ENCODE data around the gene KLHL3.
"Not testable (repeated sequence)": the region's sequence is repeated elsewhere in the genome, so short reads cannot be mapped to it uniquely, and the experiment has no call there.

Gene KLHL3, protein sequence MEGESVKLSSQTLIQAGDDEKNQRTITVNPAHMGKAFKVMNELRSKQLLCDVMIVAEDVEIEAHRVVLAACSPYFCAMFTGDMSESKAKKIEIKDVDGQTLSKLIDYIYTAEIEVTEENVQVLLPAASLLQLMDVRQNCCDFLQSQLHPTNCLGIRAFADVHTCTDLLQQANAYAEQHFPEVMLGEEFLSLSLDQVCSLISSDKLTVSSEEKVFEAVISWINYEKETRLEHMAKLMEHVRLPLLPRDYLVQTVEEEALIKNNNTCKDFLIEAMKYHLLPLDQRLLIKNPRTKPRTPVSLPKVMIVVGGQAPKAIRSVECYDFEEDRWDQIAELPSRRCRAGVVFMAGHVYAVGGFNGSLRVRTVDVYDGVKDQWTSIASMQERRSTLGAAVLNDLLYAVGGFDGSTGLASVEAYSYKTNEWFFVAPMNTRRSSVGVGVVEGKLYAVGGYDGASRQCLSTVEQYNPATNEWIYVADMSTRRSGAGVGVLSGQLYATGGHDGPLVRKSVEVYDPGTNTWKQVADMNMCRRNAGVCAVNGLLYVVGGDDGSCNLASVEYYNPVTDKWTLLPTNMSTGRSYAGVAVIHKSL

DNA sequence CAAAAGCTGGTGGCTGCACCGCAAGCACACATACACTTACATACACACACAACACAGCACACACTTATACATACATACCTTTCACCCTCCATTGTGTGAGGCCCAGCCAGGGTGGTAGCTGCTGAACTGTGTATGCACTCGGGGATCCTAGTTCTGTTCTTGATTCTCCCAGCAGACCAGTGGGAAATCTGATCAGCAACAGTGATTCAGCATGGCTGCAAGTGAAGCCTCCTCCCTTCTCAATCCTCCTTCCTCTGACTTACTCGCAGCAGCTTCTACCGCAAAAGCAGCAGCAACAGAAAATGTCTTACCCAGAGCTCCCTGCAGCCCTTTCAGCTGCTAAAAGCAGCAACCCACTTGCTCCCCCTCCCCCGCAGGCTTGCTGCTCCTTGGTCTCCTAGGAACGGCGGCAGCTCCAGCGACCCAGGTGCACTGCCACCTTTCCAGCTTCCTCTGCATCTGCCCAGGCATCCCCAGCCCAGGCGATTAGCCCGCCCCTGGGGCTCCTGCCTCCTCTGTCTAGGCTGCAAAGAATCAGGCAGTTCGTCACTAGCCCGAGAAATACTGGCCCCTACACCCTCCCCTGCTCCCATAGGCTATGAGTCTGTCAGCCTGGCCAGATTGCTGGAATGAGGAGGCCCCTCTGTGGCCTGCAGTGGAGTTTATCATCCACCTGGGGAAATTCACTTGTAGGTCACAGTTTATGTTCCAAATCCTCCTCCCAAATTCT lies at the start of gene KLHL3:
KLHL3 (minus strand) TSS at position 535 of the 730 bp plus-strand sequence; CDS start at position 92, 443 bp downstream.
- DNase-seq: peak in 1 of 2 donors; percentile 11

DNA sequence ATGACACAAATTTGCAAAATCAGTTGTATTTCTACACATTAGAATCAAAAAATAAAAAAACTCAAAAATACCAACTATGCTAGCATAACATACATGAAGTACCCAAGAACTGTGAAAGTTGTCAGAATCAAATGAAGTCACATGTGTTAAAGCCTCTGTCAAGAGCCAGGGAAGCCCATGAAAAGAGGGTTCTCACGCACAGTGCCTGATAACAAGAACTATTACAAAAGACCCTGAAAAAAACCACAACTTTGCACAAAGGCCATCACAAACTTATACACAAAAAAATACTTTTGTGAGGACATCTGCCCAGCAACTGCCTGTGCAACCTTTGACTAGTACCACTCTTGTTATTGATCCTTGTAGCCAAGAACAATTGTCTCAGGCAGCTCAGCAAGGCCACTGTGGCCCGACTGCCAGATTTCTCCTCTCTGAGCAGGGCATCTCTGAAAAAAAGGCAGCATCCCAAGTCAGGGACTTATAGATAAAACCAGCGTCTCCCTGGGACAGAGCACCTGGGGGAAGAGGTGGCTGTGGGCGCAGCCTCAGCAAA lies 47.2 kb upstream of the KLHL3 start:
- no peak for DNase-seq

DNA sequence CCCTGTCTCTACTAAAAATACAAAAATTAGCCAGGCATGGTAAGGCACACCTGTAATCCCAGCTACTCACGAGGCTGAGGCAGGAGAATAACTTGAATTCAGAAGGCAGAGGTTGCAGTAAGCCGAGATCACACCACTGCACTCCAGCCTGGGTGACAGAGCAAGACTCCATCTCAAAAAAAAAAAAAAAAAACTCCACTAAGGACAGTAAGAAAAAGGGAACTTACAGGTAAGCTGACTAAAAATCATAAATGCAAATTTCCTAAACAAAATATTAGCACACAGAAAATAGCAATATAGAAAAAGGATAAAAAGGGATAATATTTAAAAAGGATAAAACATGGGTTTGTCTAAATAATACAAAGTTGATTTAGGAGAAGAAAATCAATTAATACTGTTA lies 46.2 kb upstream of the KLHL3 start:
- DNase-seq: no peak

DNA sequence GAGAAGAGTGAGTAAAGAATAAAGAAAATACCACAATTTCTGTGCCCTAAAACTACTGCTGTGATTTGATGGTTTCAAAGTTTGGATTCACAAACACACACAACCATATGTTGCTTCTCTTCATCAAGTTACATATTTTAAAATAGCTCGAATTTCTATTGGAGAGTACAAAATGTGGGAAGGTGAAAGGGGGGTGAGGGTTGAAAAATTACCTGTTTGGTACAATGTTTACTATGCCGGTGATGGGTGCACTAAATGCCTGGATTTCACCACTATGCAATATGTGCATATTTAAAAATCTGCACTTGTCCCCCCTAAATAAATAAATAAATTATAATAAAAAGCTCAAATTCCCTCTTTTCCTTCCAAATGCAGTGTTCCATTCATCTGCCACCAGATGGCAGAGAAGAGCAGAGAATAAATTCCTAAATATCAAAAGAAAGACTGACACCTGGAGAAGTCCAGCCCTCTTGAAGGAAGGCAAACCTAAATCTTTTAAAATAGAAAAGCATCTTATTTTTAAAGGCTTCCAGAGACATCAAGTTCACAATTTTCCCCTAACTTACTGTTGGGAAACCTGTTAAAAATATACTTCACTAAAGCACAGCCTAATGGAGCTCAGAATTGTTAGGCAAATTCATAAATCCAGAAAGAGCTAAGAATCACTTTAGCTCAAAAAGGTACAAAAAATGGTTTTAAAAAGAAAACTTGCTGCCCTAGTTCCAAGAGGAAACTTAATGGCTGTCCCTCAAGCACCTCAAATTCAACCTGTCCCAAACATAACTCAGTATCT lies 43.1 kb upstream of the KLHL3 start:
- peak in 1 of 2 donors; percentile 22 for DNase-seq

DNA sequence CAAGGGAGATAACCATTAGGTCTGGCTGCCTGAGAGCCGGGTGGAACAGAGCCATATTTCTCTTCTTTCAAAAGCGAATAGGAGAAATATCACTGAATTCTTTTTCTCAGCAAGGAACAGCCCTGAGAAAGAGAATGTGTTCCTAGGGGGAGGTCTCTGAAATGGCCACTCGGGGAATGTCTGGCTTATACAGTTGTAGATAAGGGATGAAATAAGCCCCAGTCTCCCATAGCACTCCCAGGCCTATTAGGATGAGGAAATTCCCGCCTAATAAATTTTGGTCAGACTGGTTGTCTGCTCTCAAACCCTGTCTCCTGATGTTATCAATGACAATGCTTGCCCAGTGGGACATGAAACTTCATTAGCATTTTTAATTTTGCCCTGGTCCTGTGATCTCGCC lies 32.0 kb upstream of the KLHL3 start:
- not testable (repeated sequence) for DNase-seq

DNA sequence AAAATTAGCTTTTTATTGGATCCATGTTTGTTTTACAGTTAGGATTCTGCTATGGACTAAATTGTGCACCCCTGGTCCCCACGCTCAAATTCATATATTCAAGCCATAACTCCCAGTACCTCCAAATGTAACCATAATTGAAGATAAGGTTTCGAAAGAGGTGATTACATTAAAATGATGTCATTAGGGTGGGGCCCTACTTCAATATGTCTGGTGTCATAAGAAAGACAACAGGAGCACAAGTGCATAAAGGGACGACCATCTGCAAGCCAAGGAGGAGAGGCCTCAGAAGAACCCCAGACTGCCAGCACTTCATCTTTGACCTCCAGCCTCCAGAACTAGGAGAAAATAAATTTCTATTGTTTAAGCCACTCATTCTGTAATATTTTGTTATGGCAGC lies 25.7 kb upstream of the KLHL3 start:
- no peak for DNase-seq

DNA sequence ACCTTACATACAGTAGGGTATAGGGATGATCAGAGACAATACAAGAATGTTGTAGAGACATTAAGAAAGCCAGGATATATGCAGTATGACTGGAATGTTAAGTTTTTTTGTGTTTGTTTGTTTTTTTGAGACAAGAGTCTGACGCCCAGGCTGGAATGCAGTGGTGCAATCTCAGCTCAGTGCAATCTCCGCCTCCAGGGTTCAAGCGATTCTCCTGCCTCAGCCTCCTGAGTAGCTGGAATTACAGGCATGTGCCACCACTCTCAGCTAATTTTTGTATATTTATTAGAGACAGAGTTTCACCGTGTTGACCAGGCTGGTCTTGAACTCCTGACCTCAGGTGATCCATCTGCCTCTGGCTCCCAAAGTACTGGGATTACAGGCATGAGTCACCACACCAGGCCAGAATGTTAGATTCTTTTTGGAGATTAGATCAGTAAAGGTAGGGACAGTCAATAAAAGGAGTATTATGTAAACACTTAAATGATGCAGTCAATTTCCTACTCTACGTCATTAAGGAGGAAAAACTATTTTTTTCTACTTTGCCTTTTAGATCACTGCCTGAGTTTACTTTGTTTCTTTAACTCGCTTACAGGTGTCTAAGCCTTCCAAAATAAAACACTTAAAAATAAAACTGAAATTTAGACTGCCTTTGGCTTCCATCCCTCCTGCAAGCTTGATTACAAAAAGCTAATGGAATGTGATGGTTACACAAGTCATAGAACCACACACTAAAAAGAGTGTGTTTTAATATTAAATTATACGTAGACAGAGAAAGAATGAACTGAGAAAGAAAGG lies 25.0 kb upstream of the KLHL3 start:
- no peak for DNase-seq

DNA sequence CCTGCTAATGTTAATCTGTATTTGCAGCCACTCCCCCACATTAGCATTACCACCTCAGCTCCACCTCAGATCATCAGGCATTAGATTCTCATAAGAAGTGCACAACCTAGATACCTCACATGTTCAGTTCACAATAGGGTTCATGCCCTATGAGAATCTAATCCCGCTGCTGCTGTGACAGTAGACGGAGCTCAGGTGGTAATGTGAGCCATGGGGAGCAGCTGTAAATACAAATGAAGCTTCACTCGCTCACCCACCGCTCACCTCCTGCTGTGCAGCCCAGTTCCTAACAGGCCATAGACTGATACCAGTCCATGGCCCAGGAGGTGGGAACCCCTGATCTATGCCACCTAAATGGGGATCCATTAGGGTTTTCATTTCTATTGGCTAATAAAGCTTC lies 24.4 kb upstream of the KLHL3 start:
- DNase-seq: no peak

DNA sequence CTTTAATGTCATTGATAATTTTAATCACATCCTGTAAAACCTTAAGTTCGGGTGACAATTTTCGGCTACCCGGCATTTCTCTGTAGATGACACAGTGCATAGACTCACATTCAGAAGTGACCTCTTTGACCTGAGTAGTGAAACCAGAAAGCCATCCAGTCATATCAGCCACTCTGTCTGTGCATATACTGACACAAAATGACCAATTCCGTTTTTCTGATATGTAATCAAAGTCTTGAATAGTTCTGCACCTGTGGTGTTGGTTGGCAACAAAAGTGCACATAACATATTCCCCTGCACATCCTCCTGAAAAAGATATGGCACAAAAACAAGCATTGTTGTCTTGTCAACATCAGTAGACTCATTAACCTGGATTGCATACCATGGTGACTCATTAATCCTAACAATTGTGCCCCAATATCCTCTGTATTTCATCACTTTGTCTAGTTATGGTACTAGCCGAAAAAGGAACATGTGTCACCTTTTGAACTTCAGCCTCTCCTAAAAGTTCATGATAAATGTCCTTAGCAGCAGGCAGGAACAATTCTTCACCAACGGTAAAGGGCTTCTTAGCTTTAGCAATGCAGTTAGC lies 22.9 kb upstream of the KLHL3 start:
- DNase-seq: no peak

DNA sequence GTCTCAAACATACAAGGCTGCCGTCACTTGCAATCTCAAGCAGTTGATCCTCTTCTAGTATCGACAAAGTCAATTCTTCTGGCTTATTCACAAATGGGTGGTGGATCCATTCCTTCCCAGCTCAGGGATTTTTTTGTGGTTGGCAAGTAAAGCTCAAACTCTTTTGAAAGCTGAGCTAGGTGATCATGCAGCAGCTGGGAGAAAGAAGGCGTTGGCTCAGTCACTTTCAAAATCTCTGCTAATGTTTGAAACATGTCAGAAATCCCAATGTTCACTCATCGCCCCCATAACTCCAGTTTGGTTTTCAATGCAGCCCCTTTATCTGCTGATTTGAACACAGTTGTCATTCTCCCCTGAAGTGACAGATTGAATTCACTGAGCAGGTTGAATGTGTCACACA lies 22.2 kb upstream of the KLHL3 start:
- DNase-seq: no peak

DNA sequence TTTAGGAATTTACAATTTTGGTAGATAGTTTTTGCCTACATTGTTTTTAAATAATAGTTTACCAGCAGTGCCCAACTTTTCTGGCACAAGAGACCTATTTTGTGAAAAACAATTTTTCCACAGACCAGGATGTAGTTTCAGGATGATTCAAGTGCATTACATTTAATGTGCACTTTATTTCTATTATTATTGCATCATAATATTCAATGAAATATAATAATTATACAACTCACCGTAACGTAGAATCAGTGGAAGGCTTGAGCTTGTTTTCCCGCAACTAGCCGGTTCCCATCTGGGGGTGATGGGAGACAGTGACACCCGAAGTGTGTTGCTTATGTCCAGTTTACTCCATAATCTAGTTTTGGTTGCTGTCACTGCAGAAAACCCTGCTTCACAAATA lies 21.7 kb upstream of the KLHL3 start:
- no peak for DNase-seq

DNA sequence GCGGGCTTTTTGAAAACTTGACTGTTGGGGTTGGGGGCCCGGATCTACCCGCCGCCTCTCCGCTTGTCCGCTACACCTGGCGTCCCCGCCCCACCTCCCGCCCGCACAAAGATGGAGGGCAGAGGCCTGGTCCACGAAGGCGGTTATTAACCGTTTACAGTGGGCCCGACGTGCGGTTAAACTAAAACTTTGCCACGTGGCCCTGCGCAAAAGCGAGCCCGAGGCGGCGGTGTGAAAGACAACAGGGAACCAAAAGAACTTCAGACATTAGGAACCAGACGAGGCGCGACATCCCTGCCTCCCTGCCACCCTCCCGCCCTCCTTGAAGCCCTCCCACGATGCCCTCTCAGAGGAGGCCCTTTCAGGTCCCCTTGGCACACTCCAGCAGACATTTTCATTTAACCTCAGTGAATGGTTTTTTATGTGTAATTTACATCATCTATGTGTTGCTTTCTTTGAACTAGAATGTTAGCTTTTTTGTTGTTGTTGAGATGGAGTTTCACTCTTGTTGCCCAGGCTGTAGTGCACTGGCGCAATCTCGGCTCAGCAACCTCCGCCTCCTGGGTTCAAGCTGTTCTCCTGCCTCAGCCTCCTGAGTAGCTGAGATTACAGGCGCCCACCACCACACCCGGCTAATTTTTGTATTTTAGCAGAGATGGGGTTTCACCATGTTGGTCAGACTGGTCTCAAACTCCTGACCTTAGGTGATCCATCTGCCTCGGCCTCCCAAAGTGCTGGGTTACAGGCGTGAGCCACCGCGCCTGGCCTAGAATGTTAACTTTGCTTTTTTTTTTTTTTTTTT lies 19.3 kb upstream of the KLHL3 start:
- no peak for DNase-seq

DNA sequence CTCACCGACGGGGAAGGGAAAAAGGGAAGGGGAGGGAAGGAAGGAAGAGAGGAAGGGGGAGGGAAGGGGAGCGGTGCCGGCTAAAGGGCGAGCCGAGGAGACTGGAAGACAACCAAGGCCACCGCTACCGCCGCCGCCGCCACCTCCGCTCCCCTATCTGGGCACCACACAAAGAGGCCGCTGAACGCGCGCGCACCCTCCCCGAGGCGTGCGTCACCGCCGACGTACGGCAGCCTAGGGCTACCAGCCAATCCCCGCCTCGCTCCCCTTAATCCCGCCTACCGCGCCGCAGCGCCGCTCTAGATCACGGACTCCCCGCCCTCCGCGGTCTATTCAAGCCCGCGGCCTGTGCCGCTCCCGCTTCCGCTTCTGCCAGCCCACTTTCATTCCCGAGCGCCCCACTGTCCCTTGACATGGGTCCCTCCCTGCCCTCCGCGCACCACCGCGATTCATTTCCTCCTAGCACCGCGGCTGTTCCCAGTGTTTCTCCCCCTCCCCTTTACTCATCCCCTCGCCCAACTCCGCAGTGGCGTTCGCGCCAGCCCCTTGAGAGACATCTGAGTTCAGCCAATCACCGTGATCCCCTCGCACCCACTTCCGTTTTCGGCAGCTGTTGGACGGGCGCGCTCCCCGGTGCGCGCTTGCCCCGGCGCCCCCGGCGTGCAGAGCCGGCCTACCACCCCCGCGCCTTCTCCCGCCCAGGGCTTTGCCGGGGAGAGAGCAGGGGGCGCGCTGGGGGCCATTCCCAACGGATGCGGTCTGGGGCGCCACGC lies 18.5 kb upstream of the KLHL3 start, which contains the start of gene HNRNPA0:
HNRNPA0 (minus strand) TSS at position 176 of the 773 bp plus-strand sequence. CDS start 297 bp downstream, outside the sequence.
- DNase-seq: peak; percentile 96 to 97

DNA sequence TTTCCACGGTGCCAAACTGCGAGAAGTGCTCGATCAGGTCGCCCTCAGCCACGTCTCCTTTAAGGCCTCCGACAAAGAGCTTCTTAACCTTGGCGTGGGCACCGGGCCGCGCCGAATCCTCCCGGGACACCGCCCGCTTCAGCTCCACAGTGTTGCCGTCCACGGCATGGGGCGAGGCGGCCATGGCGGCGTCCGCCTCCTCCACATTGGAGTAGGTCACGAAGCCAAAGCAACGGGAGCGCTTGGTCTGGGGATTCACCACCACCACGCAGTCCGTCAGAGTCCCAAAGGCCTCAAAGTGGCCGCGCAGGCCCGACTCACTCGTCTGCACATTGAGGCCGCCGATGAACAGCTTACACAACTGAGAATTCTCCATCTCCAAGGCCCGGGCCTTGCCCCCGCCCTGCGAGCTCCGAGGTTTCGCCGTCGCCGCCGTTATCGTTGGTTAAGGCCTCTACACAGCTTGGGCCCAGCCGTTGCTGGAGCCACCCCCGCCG lies 17.9 kb upstream of the KLHL3 start:
- no peak for DNase-seq

DNA sequence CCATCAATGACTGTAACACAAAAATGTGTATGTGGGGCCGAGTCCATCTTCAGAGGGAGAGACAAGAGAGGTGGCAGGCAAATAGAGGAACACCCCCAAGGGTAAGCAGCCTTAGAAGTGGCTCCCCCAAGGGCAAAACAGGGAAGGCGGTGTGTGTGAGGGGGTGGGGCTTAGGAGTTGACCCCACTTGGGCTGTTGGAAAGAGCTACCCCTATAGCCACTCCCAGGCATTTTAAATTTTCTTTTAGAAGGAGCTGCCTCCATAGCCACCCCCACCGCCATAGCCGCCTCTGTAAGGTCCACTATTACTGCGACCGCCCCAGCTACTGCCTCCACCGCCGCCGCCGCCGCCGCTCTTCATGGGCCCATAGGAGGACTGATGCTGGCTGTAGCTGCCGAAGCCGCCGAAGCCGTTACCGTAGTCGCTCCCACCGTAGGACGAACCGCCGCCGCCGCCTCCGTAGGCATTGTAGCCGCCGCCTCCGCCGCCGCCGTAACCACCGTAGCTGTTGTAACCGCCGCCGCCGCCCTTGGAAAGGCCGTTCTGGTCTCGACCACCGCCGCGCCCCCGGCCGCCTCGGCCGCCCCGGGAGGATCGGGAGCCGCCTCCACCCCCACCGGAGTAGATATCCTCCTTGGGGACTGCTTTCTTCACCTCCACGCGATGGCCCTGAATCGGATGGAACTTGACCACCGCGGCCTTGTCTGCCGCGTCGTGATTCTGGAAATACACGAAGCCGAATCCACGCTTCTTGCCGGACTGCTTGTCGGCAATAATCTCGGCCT lies 17.2 kb upstream of the KLHL3 start:
- DNase-seq: peak; percentile 49 to 53

DNA sequence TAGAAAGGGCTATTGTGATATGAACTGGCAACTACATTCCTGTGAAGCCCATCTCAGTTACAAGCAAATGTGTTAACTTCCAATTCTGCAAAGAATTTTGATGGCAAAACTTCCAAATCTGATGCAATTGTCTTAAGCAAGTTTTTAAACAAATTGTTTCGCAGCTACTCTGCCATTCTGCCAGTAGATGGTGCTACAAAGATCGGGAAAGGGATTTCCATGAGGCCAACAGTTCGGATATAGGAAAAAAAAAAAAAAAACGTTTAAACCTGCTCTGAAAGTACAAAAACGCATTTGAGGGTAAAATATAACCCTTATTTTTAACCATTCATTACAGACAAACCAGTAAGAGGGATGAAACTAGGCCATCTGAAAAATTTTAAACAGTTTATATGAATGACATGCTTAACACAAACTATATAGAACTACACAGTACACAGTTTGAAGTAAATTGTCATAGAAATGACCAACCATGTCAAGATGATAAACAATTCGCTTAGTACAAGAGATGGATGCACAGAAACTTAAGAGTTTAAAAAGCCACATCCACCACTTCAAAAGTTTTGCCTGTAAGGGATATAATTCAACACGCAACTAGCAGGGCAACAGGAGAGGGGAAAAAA lies 16.1 kb upstream of the KLHL3 start:
- peak in 1 of 2 donors; percentile 42 for DNase-seq

DNA sequence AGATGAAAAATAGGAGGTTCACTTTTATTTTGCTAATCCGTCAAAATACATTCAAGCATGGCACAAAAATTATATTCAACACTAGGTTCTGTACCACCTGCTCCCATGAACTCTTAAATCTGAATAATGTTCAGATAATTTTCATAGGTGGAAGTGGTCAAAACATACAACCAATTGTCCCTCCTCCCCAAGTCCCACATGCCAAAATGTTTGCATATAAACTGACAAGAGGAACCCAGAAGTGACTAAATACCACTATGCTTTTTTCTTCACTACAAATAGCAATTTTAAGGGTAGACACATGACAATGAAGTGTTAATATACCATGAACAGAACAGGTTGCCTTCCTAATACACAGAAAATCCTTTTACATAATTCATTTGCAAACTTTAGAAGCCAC lies 14.5 kb upstream of the KLHL3 start:
- no peak for DNase-seq

DNA sequence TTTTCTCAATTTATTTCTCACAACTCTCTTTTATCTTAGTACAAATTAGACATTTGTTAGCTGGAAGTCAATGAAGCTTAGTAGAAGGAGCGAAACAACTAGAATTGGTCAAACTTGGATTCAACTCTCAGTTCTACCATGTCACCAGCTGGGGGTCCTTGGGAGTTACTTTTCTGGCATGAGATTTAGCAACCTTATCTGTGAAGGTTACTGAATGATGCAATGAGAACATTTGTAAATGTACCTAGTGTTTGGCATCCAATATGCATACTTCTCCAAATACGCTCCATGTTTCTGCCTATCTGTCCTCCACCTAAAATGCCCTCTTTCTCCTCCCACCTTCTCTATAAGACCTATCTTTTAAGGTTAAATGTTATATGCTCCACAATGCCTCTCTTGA lies 12.0 kb upstream of the KLHL3 start:
- DNase-seq: no peak

Measured in CD4-positive, alpha-beta T cell treated with Interleukin-4 for 1 hour (primary cell).